H9 (cell line): ENCODE data around the gene GALR3. TPM values are rescaled to one million over a fixed set of nuclear protein-coding genes. Genes with fewer than 3 reads are reported as not detected.

Experiments
- DNase-seq: peaks from one replicate; pipeline ENCODE4 v3.0.0-alpha.2; 2017
- H2AFZ ChIP-seq: one replicate; pipeline ENCODE4 v1.6.1; 2013; ENCODE audit warnings: mild to moderate bottlenecking, low read length, control low read depth, moderate library complexity
- H2AK5ac ChIP-seq: 2 replicates; pipeline ENCODE4 v1.6.1; 2013; ENCODE audit warnings: low read length, control low read depth, mixed read lengths; ENCODE audit not compliant: insufficient read length
- H2BK120ac ChIP-seq: one replicate; pipeline ENCODE4 v1.6.1; 2013; ENCODE audit warnings: low read depth, mild to moderate bottlenecking, low read length, control low read depth, inconsistent platforms; ENCODE audit not compliant: poor library complexity, severe bottlenecking
- H2BK12ac ChIP-seq: 2 replicates; pipeline ENCODE4 v1.6.1; 2013; ENCODE audit warnings: low read length, control low read depth, mixed read lengths, low read depth; ENCODE audit not compliant: insufficient read length
- H2BK15ac ChIP-seq: 2 replicates; pipeline ENCODE4 v1.6.1; 2013; ENCODE audit warnings: low read depth, low read length, control low read depth
- H2BK20ac ChIP-seq: one replicate; pipeline ENCODE4 v1.6.1; 2013; ENCODE audit warnings: low read depth, mild to moderate bottlenecking, low read length, control low read depth, inconsistent platforms; ENCODE audit not compliant: poor library complexity, severe bottlenecking
- H2BK5ac ChIP-seq: 2 replicates; pipeline ENCODE4 v1.6.1; 2013; ENCODE audit warnings: low read length, control low read depth, mixed read lengths; ENCODE audit not compliant: insufficient read length
- H3K14ac ChIP-seq: 2 replicates; pipeline ENCODE4 v1.6.1; 2013; ENCODE audit warnings: low read length, control low read depth; ENCODE audit not compliant: insufficient read depth
- H3K18ac ChIP-seq: 2 replicates; pipeline ENCODE4 v1.6.1; 2013; ENCODE audit warnings: low read depth, mild to moderate bottlenecking, mixed read lengths, low read length, control low read depth; ENCODE audit not compliant: insufficient read length
- H3K23ac ChIP-seq: 2 replicates; pipeline ENCODE4 v1.6.1; 2013; ENCODE audit warnings: low read length, control low read depth, mixed read lengths, low read depth; ENCODE audit not compliant: insufficient read length
- H3K23me2 ChIP-seq: 2 replicates; pipeline ENCODE4 v1.6.1; 2013; ENCODE audit warnings: low read depth, mild to moderate bottlenecking, mixed read lengths, low read length, control low read depth; ENCODE audit not compliant: insufficient read length, poor library complexity, severe bottlenecking
- H3K27ac ChIP-seq: 2 replicates; pipeline ENCODE4 v1.5.1; 2013; ENCODE audit warnings: low read length, control low read depth, mixed read lengths, low read depth; ENCODE audit not compliant: insufficient read length
- H3K27me3 ChIP-seq: 2 replicates; pipeline ENCODE4 v1.6.1; 2013; ENCODE audit warnings: low read length, control low read depth, inconsistent platforms; ENCODE audit not compliant: insufficient read depth
- H3K4ac ChIP-seq: 2 replicates; pipeline ENCODE4 v1.6.1; 2013; ENCODE audit warnings: low read depth, mild to moderate bottlenecking, control low read depth, inconsistent platforms, low read length, moderate library complexity
- H3K4me1 ChIP-seq: 2 replicates; pipeline ENCODE4 v1.6.1; 2013; ENCODE audit warnings: low read length, control low read depth, inconsistent platforms; ENCODE audit not compliant: insufficient read depth
- H3K4me2 ChIP-seq: 2 replicates; pipeline ENCODE4 v1.6.1; 2013; ENCODE audit warnings: low read length, control low read depth, mixed read lengths; ENCODE audit not compliant: insufficient read length, insufficient read depth
- H3K56ac ChIP-seq: 2 replicates; pipeline ENCODE4 v1.6.1; 2013; ENCODE audit warnings: low read depth, mild to moderate bottlenecking, mixed read lengths, low read length, control low read depth; ENCODE audit not compliant: insufficient read length
- H3K79me1 ChIP-seq: 2 replicates; pipeline ENCODE4 v1.6.1; 2013; ENCODE audit warnings: low read depth, mild to moderate bottlenecking, moderate library complexity, low read length, control low read depth, inconsistent platforms; ENCODE audit not compliant: insufficient read depth, poor library complexity, severe bottlenecking
- H3K79me2 ChIP-seq: 2 replicates; pipeline ENCODE4 v1.6.1; 2013; ENCODE audit warnings: low read length, control low read depth, inconsistent platforms; ENCODE audit not compliant: insufficient read depth
- H3K9ac ChIP-seq: 2 replicates; pipeline ENCODE4 v1.6.1; 2013; ENCODE audit warnings: low read length, control low read depth, mixed read lengths; ENCODE audit not compliant: insufficient read length; ENCODE audit errors: extremely low read depth
- H3K9me3 ChIP-seq: one replicate; pipeline ENCODE4 v1.6.1; 2013; ENCODE audit warnings: low read depth, low read length, inconsistent platforms; ENCODE audit not compliant: control insufficient read depth
- H3T11ph ChIP-seq: one replicate; pipeline ENCODE4 v1.6.1; 2013; ENCODE audit warnings: mild to moderate bottlenecking, low read length, control low read depth, inconsistent platforms
- H4K20me1 ChIP-seq: one replicate; pipeline ENCODE4 v1.6.1; 2013; ENCODE audit not compliant: control insufficient read depth, insufficient read length, insufficient read depth
- H4K5ac ChIP-seq: 2 replicates; pipeline ENCODE4 v1.6.1; 2013; ENCODE audit warnings: low read depth, mild to moderate bottlenecking, mixed read lengths, low read length, control low read depth; ENCODE audit not compliant: insufficient read length
- H4K8ac ChIP-seq: replicated peaks from 2 replicates; pipeline ENCODE4 v1.6.1; 2013; ENCODE audit warnings: low read length, control low read depth, mixed read lengths, low read depth; ENCODE audit not compliant: insufficient read length
- H4K91ac ChIP-seq: 2 replicates; pipeline ENCODE4 v1.6.1; 2013; ENCODE audit warnings: low read depth, mild to moderate bottlenecking, moderate library complexity, mixed read lengths, low read length, control low read depth; ENCODE audit not compliant: insufficient read length
- H3K27ac Mint-ChIP-seq, 3 experiments: 2 replicates in 2 of 3; 3 replicates in 1 of 3; pipeline ENCODE4 v1.8.0; 2020 to 2021; ENCODE audit warnings: mixed read lengths in 3 of 3, mild to moderate bottlenecking in 1 of 3, moderate library complexity in 1 of 3
- H3K27me3 Mint-ChIP-seq: 2 replicates; pipeline ENCODE4 v1.8.0; 2021; ENCODE audit warnings: low read depth, mild to moderate bottlenecking, moderate library complexity, mixed read lengths
- H3K36me3 Mint-ChIP-seq, 3 experiments: 2 replicates in 2 of 3; 3 replicates in 1 of 3; pipeline ENCODE4 v1.8.0; 2020 to 2021; ENCODE audit warnings: low read depth in 3 of 3, mixed read lengths in 3 of 3; ENCODE audit not compliant: insufficient read depth in 1 of 3
- H3K4me1 Mint-ChIP-seq, 2 experiments: 2 replicates each; pipeline ENCODE4 v1.8.0; 2020; ENCODE audit warnings: mixed read lengths in 2 of 2
- H3K4me3 Mint-ChIP-seq, 2 experiments: 2 replicates in 1 of 2; 3 replicates in 1 of 2; pipeline ENCODE4 v1.8.0; 2020 to 2021; ENCODE audit warnings: mild to moderate bottlenecking in 2 of 2, mixed read lengths in 2 of 2, moderate library complexity in 1 of 2
- H3K9me3 Mint-ChIP-seq, 2 experiments: 2 replicates in 1 of 2; 3 replicates in 1 of 2; pipeline ENCODE4 v1.8.0; 2020; ENCODE audit warnings: mild to moderate bottlenecking in 2 of 2, mixed read lengths in 2 of 2, moderate library complexity in 1 of 2
- WGBS: extraction: QIAGEN DNeasy Blood & Tissue Kit; methylation state at CpG from one replicate; pipeline ENCODE4 v1.1.7; 2013; ENCODE audit warnings: missing lambda C conversion rate, low lambda C conversion rate, mixed read lengths; ENCODE audit not compliant: insufficient read length; ENCODE audit errors: extremely low coverage; 5-methylcytosine and 5-hydroxymethylcytosine counted together
- total RNA-seq: library from RNA; stranded (reverse); gene quantifications from 2 replicates; pipeline ENCODE4 v1.2.1, GENCODE V29; 2021
- TF ChIP-seq, protein P1 (sequence below): fragments of 200-600 bp; sonication (generic); conservative IDR thresholded peaks from 3 replicates; pipeline ENCODE4 v1.8.0; 2021; ENCODE audit warnings: antibody characterized with exemption, mild to moderate bottlenecking

The GALR3 gene
- total RNA-seq, 1 experiment from 2014 or later = 0.59 TPM

DNA sequence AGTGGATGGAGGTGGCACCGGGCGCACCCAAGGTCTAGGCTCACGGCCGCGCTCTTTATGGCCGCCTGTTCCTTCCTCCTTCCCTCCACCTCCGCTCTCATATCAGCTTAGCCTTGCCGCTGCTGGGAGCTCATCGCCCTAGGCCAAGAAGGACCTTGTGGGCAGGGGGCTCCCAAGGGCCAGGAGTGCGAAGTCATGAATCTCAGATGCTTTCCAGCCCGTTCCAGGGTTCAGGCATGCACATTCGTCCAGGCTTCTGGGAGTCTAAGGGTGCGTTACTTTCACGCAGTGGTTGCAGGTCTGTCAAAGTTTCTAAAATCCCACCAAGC, 4.1 kb upstream of the GALR3 start:
- H2AK5ac ChIP-seq = no peak overlapping the region
- no peak overlapping the region for H3K9ac ChIP-seq
- no peak overlapping the region for H3T11ph ChIP-seq
- no peaks in the 10 kb centered on the region for H4K20me1 ChIP-seq
- no peaks in the 10 kb centered on the region for H3K9me3 ChIP-seq
- Mint-ChIP-seq H3K9me3 (no peaks in the 10 kb centered on the region; a peak in 1 of 5 replicates), H3K27me3 (peaks cover 51% of the 10 kb centered on the region), H3K27ac (no peak overlapping the region; a peak in 1 of 7 replicates), H3K4me3 (peak overlapping the region; percentile 34 to 65), H3K4me1 (peaks cover 24 to 32% of the 10 kb centered on the region in 2 experiments), H3K36me3 (peaks cover 5 to 15% (median 11%) of the 10 kb centered on the region in 3 experiments; a peak in 6 of 7 replicates)
- H3K4me1 ChIP-seq = peaks cover 3% of the 10 kb centered on the region; the same call in 1 of the 2 replicates
- H2BK15ac ChIP-seq = no peak overlapping the region
- no peak overlapping the region for H2BK120ac ChIP-seq
- no peak overlapping the region for H3K4ac ChIP-seq
- no peaks in the 10 kb centered on the region for H3K79me2 ChIP-seq
- H2BK5ac ChIP-seq = no peak overlapping the region
- no peak for DNase-seq
- H3K18ac ChIP-seq = no peak overlapping the region
- no peak overlapping the region for H4K8ac ChIP-seq
- H2BK12ac ChIP-seq = no peak overlapping the region
- H3K4me2 ChIP-seq = peak overlapping the region; percentile 41
- H2BK20ac ChIP-seq = no peak overlapping the region
- peaks cover 11% of the 10 kb centered on the region for H3K23me2 ChIP-seq
- H3K56ac ChIP-seq = no peak overlapping the region
- peak overlapping the region; percentile 28 for H3K14ac ChIP-seq
- no peak overlapping the region for H3K27ac ChIP-seq
- H2AFZ ChIP-seq = no peak overlapping the region
- no peak overlapping the region for H3K23ac ChIP-seq
- TF ChIP-seq, protein P1, sequence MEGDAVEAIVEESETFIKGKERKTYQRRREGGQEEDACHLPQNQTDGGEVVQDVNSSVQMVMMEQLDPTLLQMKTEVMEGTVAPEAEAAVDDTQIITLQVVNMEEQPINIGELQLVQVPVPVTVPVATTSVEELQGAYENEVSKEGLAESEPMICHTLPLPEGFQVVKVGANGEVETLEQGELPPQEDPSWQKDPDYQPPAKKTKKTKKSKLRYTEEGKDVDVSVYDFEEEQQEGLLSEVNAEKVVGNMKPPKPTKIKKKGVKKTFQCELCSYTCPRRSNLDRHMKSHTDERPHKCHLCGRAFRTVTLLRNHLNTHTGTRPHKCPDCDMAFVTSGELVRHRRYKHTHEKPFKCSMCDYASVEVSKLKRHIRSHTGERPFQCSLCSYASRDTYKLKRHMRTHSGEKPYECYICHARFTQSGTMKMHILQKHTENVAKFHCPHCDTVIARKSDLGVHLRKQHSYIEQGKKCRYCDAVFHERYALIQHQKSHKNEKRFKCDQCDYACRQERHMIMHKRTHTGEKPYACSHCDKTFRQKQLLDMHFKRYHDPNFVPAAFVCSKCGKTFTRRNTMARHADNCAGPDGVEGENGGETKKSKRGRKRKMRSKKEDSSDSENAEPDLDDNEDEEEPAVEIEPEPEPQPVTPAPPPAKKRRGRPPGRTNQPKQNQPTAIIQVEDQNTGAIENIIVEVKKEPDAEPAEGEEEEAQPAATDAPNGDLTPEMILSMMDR = no peak
- WGBS = no CpG with 5 or more reads among the region's 14 CpGs
- H3K27me3 ChIP-seq = no peaks in the 10 kb centered on the region; the same call in 1 of the 2 replicates
- no peak overlapping the region for H4K5ac ChIP-seq
- H3K79me1 ChIP-seq = no peaks in the 10 kb centered on the region
- no peak overlapping the region for H4K91ac ChIP-seq
